Caco-2 (cell line): ENCODE data around the gene ABLIM2. TPM values are rescaled to one million over a fixed set of nuclear protein-coding genes. Genes with fewer than 3 reads are reported as not detected.

Experiments used
- BruUV-seq: library from RNA; stranded (reverse); fragments of 400-500 nt; replicated peaks from 2 replicates; lab custom pipeline; 2021; lab: Mats Ljungman, UMichigan
- CTCF ChIA-PET: fragments of 300-600 bp; sonication (Branson Sonifier 250); formaldehyde crosslinking; loops from one replicate; lab custom pipeline; 2022; ENCODE audit warnings: antibody characterized with exemption; lab: Charles Lee
- POLR2A ChIA-PET: fragments of 300-600 bp; sonication (Branson Sonifier 250); formaldehyde crosslinking; loops from one replicate; lab custom pipeline; 2022; ENCODE audit warnings: antibody characterized with exemption; lab: Charles Lee
- DNase-seq, 2 experiments: peaks; one replicate each; pipeline versions ENCODE4 v3.0.0 to v3.0.0-alpha.2; 2020 to 2022
- H3K27me3 ChIP-seq: replicated peaks from 2 replicates; pipeline ENCODE4 v1.6.0; 2011; ENCODE audit warnings: low read length; ENCODE audit not compliant: control insufficient read depth, insufficient read depth
- H3K36me3 ChIP-seq: 2 replicates; pipeline ENCODE4 v1.5.1; 2011; ENCODE audit warnings: low read length; ENCODE audit not compliant: control insufficient read depth, insufficient read depth
- H3K4me1 ChIP-seq: fragments of 250-450 bp; sonication (Bioruptor Pico); 2 replicates; pipeline ENCODE4 v1.5.1; 2020; ENCODE audit warnings: mild to moderate bottlenecking
- H3K4me3 ChIP-seq: 2 replicates; pipeline ENCODE4 v1.5.1; 2011; ENCODE audit warnings: low read depth, mild to moderate bottlenecking, control low read depth, low read length
- H3K9me3 ChIP-seq: fragments of 250-450 bp; sonication (Bioruptor Pico); 2 replicates; pipeline ENCODE4 v1.5.1; 2020; ENCODE audit warnings: mild to moderate bottlenecking, moderate library complexity
- H3K27ac Mint-ChIP-seq: one replicate; pipeline ENCODE4 v1.8.0; 2022; ENCODE audit warnings: mixed read lengths; ENCODE audit not compliant: unreplicated experiment
- H3K27me3 Mint-ChIP-seq: one replicate; pipeline ENCODE4 v1.8.0; 2022; ENCODE audit warnings: mixed read lengths; ENCODE audit not compliant: insufficient read depth, unreplicated experiment
- H3K36me3 Mint-ChIP-seq: one replicate; pipeline ENCODE4 v1.8.0; 2022; ENCODE audit warnings: mild to moderate bottlenecking, mixed read lengths; ENCODE audit not compliant: insufficient read depth, unreplicated experiment
- H3K4me1 Mint-ChIP-seq: one replicate; pipeline ENCODE4 v1.8.0; 2022; ENCODE audit warnings: low read depth, mixed read lengths; ENCODE audit not compliant: unreplicated experiment
- H3K4me3 Mint-ChIP-seq: one replicate; pipeline ENCODE4 v1.8.0; 2022; ENCODE audit warnings: mild to moderate bottlenecking, moderate library complexity, mixed read lengths; ENCODE audit not compliant: unreplicated experiment
- H3K9me3 Mint-ChIP-seq: one replicate; pipeline ENCODE4 v1.8.0; 2022; ENCODE audit warnings: mixed read lengths; ENCODE audit not compliant: unreplicated experiment
- intact Hi-C: fragments of 100-400 bp; cut with micrococcal nuclease; formaldehyde crosslinking; loops from one replicate; pipeline ENCODE4 v1.10.0; 2022; ENCODE audit not compliant: unreplicated experiment
- total RNA-seq: library from RNA; stranded (reverse); gene quantifications from 2 replicates; pipeline ENCODE4 v1.2.3, GENCODE V29; 2022
- TF ChIP-seq, protein P1 (sequence below), 2 experiments: fragments of 200-600 bp in 1 of 2; IDR thresholded peaks; 1 replicate in 1 of 2; 2 replicates in 1 of 2; pipeline versions ENCODE4 v1.5.1 to v1.8.0; 2011 to 2022; ENCODE audit warnings: antibody characterized with exemption in 1 of 2, control low read depth in 1 of 2, inconsistent platforms in 1 of 2, low read depth in 1 of 2, low read length in 1 of 2, mild to moderate bottlenecking in 1 of 2, moderate library complexity in 1 of 2; ENCODE audit not compliant: insufficient read depth in 1 of 2, severe bottlenecking in 1 of 2, unreplicated experiment in 1 of 2

The ABLIM2 gene
- total RNA-seq, 1 experiment from 2014 or later: 0.23 TPM

DNA sequence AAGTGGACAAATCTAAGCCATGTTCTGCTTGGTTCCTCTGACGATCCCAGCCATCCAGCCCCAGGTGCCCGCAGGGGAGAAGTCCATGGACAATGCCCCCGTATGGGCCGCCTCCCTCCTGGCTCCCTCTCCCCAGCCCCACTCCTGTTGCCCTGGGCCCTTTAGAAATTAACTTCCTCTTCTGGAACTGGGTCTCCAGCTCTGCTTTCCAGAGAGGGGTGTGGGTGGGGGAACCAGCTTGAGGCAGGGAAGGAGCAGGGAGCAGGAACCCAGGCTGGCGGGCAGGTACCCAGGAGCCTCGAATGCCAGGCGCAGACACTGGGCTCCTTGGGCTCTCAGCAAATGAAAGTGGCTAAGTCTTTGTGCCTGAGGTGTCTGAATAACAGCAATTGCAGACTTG, 12.7 kb upstream of the ABLIM2 start:
- Histone ChIP-seq H3K36me3 (no peaks in the 10 kb centered on the region), H3K9me3 (peaks cover 3% of the 10 kb centered on the region; the same call in 1 of the 2 replicates), H3K4me1 (no peaks in the 10 kb centered on the region), H3K27me3 (no peaks in the 10 kb centered on the region), H3K4me3 (no peak overlapping the region)
- intact Hi-C loops: no loop called here
- no peak for DNase-seq
- ChIA-PET POLR2A (no interaction called here), CTCF (no interaction called here)
- Mint-ChIP-seq H3K27ac (no peak overlapping the region), H3K9me3 (peaks cover 11% of the 10 kb centered on the region), H3K4me1 (no peaks in the 10 kb centered on the region), H3K4me3 (no peak overlapping the region), H3K36me3 (no peaks in the 10 kb centered on the region), H3K27me3 (peaks cover 3% of the 10 kb centered on the region)
- TF ChIP-seq, protein P1, sequence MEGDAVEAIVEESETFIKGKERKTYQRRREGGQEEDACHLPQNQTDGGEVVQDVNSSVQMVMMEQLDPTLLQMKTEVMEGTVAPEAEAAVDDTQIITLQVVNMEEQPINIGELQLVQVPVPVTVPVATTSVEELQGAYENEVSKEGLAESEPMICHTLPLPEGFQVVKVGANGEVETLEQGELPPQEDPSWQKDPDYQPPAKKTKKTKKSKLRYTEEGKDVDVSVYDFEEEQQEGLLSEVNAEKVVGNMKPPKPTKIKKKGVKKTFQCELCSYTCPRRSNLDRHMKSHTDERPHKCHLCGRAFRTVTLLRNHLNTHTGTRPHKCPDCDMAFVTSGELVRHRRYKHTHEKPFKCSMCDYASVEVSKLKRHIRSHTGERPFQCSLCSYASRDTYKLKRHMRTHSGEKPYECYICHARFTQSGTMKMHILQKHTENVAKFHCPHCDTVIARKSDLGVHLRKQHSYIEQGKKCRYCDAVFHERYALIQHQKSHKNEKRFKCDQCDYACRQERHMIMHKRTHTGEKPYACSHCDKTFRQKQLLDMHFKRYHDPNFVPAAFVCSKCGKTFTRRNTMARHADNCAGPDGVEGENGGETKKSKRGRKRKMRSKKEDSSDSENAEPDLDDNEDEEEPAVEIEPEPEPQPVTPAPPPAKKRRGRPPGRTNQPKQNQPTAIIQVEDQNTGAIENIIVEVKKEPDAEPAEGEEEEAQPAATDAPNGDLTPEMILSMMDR (IDR thresholded peaks at IDR 0.05; ENCODE audit: insufficient read depth in 1 of 2, low read depth in 1 of 2, low read length in 1 of 2, severe bottlenecking in 1 of 2, unreplicated experiment in 1 of 2): no peak
- no TSS peak for BruUV-seq

DNA sequence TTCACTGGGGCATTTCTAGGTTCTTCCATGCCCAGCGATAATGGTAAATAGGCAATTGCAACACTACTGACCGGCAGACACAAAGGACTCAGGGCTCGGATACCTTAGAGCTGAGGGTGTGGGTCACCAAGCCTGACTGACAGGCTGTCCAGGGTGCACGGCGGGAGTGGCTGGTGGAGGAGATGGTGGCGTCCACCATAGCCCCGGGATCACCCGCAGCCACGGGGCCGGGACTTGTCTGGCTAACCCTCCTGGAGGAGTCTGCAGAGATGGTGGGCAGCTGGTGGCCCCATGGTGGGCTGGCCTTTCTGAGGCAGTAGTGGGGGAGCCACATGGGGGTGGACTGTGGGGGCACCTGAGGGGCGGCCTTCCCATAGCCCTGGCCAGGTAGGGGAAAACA, 11.7 kb upstream of the ABLIM2 start:
- no peak overlapping the region for H3K27ac Mint-ChIP-seq
- BruUV-seq: no TSS peak
- intact Hi-C loops: no loop called here
- ChIA-PET POLR2A (no interaction called here), CTCF (no interaction called here)
- Histone ChIP-seq H3K4me3 (no peak overlapping the region), H3K4me1 (no peaks in the 10 kb centered on the region), H3K27me3 (no peaks in the 10 kb centered on the region), H3K9me3 (peaks cover 3% of the 10 kb centered on the region; the same call in 1 of the 2 replicates), H3K36me3 (no peaks in the 10 kb centered on the region)
- peaks cover 18% of the 10 kb centered on the region for H3K9me3 Mint-ChIP-seq
- peaks cover 3% of the 10 kb centered on the region for H3K27me3 Mint-ChIP-seq
- H3K4me1 Mint-ChIP-seq: peaks cover 5% of the 10 kb centered on the region
- no peak overlapping the region for H3K4me3 Mint-ChIP-seq
- no peaks in the 10 kb centered on the region for H3K36me3 Mint-ChIP-seq
- DNase-seq: no peak
- TF ChIP-seq, protein P1 (IDR thresholded peaks at IDR 0.05; ENCODE audit: insufficient read depth in 1 of 2, low read depth in 1 of 2, low read length in 1 of 2, severe bottlenecking in 1 of 2, unreplicated experiment in 1 of 2): no peak

GRCh38 chr4:8169763-8170162, 11.2 kb upstream of the ABLIM2 start:
- intact Hi-C loops: no loop called here
- H3K4me1 Mint-ChIP-seq: peaks cover 5% of the 10 kb centered on the region
- no TSS peak for BruUV-seq
- TF ChIP-seq, protein P1 (IDR thresholded peaks at IDR 0.05; ENCODE audit: insufficient read depth in 1 of 2, low read depth in 1 of 2, low read length in 1 of 2, severe bottlenecking in 1 of 2, unreplicated experiment in 1 of 2): no peak
- no peaks in the 10 kb centered on the region for H3K36me3 Mint-ChIP-seq
- H3K9me3 Mint-ChIP-seq: peaks cover 18% of the 10 kb centered on the region
- no peak overlapping the region for H3K4me3 Mint-ChIP-seq
- no peak overlapping the region for H3K27ac Mint-ChIP-seq
- Histone ChIP-seq H3K4me1 (no peaks in the 10 kb centered on the region), H3K4me3 (no peak overlapping the region), H3K9me3 (peaks cover 3% of the 10 kb centered on the region; the same call in 1 of the 2 replicates), H3K36me3 (no peaks in the 10 kb centered on the region), H3K27me3 (no peaks in the 10 kb centered on the region)
- ChIA-PET CTCF (no interaction called here), POLR2A (no interaction called here)
- DNase-seq: no peak
- H3K27me3 Mint-ChIP-seq: peaks cover 3% of the 10 kb centered on the region
